Prostate gland (tissue), 2 donors: ENCODE results near the gene POLR3E. TPM values are rescaled to one million over a fixed set of nuclear protein-coding genes. Genes with fewer than 3 reads are reported as not detected.
"Not testable (repeated sequence)": the region's sequence is repeated elsewhere in the genome, so short reads cannot be mapped to it uniquely, and the experiment has no call there.

Source experiments
- DNase-seq: peaks from one replicate; pipeline ENCODE4 v3.0.0-alpha.2; 2019; ENCODE audit warnings: low spot score
- H3K27ac ChIP-seq, 2 donors: fragments of 200-600 bp; sonication (generic); 2 replicates each; pipeline ENCODE4 v1.5.1; 2017 to 2019
- H3K27me3 ChIP-seq: fragments of 200-600 bp; sonication (generic); replicated peaks from 2 replicates; pipeline ENCODE4 v1.5.1; 2019; ENCODE audit not compliant: insufficient read depth
- H3K36me3 ChIP-seq, 2 donors: fragments of 200-600 bp; sonication (generic); 1 replicate in 1 of 2; 2 replicates in 1 of 2; pipeline versions ENCODE4 v1.5.1 to v1.8.1; 2017 to 2019
- H3K4me1 ChIP-seq: fragments of 200-600 bp; sonication (generic); replicated peaks from 2 replicates; pipeline ENCODE4 v1.5.1; 2019
- H3K4me3 ChIP-seq, 2 donors: fragments of 200-600 bp; sonication (generic); 2 replicates each; pipeline ENCODE4 v1.5.1; 2017 to 2019
- H3K9me3 ChIP-seq: fragments of 200-600 bp; sonication (generic); 2 replicates; pipeline ENCODE4 v1.5.1; 2017
- POLR2A ChIP-seq: fragments of 450-650 bp; IDR thresholded peaks from one replicate; pipeline ENCODE4 v1.6.1; 2016; ENCODE audit warnings: antibody characterized with exemption, mild to moderate bottlenecking
- POLR2AphosphoS5 ChIP-seq: sonication (generic); formaldehyde crosslinking; IDR thresholded peaks from one replicate; pipeline ENCODE4 v1.6.1; 2017; ENCODE audit warnings: antibody characterized with exemption
- WGBS: methylation state at CpG from one replicate; pipeline ENCODE4 v1.1.5; 2018; 5-methylcytosine and 5-hydroxymethylcytosine counted together
- intact Hi-C: fragments of 100-400 bp; cut with DNase I; formaldehyde crosslinking; loops from one replicate; pipeline ENCODE4 v1.14.2; 2022
- total RNA-seq, 2 donors: library from RNA; depleted of rRNA; stranded (reverse); fragments of >200 nt; gene quantifications; one replicate each; pipeline ENCODE4 v1.1.0, GENCODE V29; 2016
- TF ChIP-seq, protein P1 (sequence below), 4 experiments: fragments of 200-600 bp in 2 of 4; fragments of 450-650 bp in 2 of 4; sonication (generic) in 2 of 4; IDR thresholded peaks; 1 replicate in 3 of 4; 2 replicates in 1 of 4; pipeline ENCODE4 v1.5.1; 2016 to 2019; ENCODE audit warnings: antibody characterized with exemption in 4 of 4, mild to moderate bottlenecking in 2 of 4, moderate library complexity in 2 of 4

The POLR3E gene
- total RNA-seq, 2 donors from 2014 or later, result 52.3 to 61.7 TPM

DNA sequence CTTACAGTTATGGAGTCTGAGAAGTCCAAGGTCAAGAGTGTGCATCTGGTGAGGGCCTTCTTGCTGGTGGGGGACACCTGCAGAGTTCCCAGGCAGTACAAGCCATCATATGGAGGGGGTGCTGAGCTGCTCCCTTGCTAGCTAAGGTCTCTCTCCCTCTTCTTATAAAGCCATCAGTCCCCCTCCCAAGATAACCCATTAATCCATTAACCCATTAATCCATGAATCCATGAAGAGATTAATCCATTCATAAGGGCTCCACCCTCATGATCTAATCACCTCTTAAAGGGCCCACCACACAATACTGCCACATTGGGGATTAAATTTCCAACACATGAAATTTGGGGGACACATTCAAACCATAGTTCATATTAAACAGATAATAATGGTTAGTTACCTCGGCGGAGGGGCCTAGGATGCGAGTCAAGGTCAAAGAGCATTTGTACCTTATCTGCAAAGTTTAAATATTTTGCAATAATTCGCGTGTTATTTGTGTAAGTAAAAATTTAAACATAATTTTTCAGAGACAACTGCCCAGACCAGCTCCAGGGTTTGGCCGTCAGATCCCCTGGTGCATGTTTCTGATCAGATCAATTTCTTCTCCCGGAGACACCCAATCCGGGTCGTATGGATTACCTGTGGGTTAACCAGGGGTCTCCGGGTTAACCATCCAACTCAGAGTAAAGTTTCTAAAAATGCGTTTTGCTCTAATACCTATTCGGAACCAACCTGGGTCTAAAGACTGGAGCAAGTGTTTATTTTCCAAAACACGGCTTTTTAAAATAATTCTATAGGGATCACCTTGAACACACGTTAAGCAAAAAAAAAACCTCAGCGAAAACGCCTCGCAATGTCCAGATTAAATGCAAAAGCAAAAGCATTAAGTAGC, 740 bp upstream of the POLR3E start:
- intact Hi-C loops, result loop anchor here (2.0 to 5.0 kb wide), 2 partner anchors 102 to 289 kb away; partner anchors contain the start of gene MOSMO
- peak overlapping the region; percentile 56 to 92 for H3K27ac ChIP-seq
- 2% methylated on average over 17 of the region's 17 CpGs for WGBS
- no peaks in the 10 kb centered on the region for H3K36me3 ChIP-seq
- no peak for DNase-seq
- H3K9me3 ChIP-seq, result no peaks in the 10 kb centered on the region
- peak overlapping the region; percentile 37 to 91 for H3K4me3 ChIP-seq
- H3K27me3 ChIP-seq, result no peaks in the 10 kb centered on the region
- peaks cover 5% of the 10 kb centered on the region for H3K4me1 ChIP-seq
- TF ChIP-seq, protein P1, sequence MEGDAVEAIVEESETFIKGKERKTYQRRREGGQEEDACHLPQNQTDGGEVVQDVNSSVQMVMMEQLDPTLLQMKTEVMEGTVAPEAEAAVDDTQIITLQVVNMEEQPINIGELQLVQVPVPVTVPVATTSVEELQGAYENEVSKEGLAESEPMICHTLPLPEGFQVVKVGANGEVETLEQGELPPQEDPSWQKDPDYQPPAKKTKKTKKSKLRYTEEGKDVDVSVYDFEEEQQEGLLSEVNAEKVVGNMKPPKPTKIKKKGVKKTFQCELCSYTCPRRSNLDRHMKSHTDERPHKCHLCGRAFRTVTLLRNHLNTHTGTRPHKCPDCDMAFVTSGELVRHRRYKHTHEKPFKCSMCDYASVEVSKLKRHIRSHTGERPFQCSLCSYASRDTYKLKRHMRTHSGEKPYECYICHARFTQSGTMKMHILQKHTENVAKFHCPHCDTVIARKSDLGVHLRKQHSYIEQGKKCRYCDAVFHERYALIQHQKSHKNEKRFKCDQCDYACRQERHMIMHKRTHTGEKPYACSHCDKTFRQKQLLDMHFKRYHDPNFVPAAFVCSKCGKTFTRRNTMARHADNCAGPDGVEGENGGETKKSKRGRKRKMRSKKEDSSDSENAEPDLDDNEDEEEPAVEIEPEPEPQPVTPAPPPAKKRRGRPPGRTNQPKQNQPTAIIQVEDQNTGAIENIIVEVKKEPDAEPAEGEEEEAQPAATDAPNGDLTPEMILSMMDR (IDR thresholded peaks at IDR 0.05), result no peak

DNA sequence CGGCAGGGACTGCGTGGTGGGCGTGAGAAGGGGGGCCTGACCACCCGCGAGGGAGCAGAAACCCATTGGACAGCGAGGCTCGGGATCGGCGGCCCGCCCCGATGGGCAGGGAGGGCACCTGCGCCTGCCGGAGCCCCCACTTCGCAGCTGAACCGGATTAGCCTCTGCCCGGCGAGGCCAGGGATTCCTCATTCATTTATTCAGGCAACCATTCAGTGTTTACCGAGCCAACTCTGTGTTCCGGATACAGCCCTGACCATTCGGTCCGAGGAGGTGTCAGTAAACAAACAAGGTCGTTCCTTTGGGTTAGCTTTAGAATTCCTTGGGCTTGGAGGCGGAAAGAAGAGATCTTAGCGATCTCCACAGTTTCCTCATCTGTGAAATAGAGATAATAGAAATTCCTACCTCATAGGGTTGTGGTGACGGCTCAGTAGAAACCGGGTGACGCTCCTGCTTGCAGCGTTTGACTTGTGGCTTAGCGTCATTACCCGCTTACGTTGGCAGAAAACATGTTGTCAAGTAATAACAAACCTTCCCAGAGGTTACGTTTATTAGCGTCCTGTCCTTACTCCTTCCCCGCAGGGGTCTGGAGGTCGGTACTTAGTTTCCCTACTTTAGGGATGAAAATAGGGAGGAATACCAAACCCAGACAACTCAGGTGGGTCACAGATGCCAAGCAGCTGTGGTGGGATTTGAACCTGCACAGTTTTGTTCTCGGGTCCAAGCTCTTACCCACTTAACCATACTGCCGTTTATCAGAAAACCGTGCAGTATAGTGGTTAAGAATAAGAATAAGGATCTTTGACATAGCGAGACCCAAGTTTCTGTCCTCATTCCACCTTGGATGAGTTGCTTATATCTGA, 893 bp downstream of the POLR3E start:
- peak overlapping the region; percentile 78 to 91 for H3K4me3 ChIP-seq
- TF ChIP-seq POLR2A, result no peak
- TF ChIP-seq, protein P1 (IDR thresholded peaks at IDR 0.05), result no peak
- no peaks in the 10 kb centered on the region for H3K9me3 ChIP-seq
- peaks cover 5% of the 10 kb centered on the region for H3K4me1 ChIP-seq
- intact Hi-C loops, result loop anchor here (2.0 to 5.0 kb wide), 2 partner anchors 103 to 291 kb away; partner anchors contain the start of gene MOSMO
- under 1% methylated on average over 36 of the region's 39 CpGs for WGBS
- peak overlapping the region; percentile 92 to 96 for H3K27ac ChIP-seq
- DNase-seq, result peak; percentile 51
- no peaks in the 10 kb centered on the region for H3K27me3 ChIP-seq
- H3K36me3 ChIP-seq, result no peaks in the 10 kb centered on the region

DNA sequence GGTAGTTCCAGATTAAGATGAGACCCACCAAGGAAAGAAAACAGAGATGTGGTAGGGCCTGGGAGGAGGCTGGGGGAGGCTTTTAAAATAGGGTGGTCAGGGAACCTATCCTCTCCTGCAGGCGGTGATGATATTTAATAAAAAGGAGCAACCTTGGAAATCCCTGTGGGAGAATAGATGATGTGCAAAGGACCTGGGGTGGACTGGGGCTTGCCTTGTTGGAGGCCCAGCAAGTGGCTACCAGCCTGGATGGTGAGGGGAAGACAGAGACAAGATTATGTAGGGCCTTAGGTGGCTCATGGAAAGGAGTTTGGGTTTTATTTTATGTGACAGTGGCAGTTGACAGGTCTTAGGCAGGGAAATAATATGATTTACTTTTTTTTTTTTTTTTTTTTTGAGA, 1.8 kb downstream of the POLR3E start:
- intact Hi-C loops, result loop anchor here (5.0 kb wide), 1 partner anchor 292 kb away; the partner anchor contains the start of gene MOSMO
- TF ChIP-seq POLR2AphosphoS5 (no peak), POLR2A (no peak)
- TF ChIP-seq, protein P1 (IDR thresholded peaks at IDR 0.05), result no peak
- Histone ChIP-seq H3K4me1 (peaks cover 5% of the 10 kb centered on the region), H3K27me3 (no peaks in the 10 kb centered on the region), H3K9me3 (no peaks in the 10 kb centered on the region), H3K4me3 (no peak overlapping the region), H3K36me3 (no peaks in the 10 kb centered on the region), H3K27ac (peak overlapping the region; percentile 92 to 96)
- no peak for DNase-seq
- 95% methylated on average over 1 of the region's 1 CpG for WGBS

DNA sequence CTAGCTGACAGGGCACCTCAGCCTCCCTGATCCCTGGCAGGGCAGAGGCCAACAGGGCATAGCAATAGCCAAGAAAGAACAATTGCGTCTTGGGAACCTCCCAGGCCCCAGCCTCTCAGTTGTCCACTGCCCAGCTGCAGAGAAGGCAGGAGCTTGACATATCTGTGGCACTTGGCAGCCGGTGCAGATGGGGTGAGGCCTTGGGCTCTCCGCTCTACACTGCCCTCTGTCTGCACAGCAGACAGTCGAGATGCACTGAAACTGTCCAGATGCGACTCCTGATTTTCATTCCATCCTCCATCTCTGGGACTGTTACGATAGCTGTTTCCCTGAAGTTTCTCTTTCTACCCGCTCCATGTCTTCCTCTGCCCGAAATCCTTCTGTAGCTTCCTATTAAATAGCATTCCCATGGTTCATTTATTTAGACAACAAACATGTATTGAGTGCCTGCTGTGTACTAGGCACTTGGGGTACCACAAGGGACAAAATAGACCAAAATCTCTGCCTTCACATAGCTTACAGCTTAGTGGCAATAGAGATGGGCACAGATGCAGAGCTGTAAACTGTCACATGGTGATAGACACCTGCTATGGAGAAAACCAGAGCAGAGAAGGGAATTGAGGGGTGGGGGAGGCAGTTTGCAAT, 3.3 kb downstream of the POLR3E start:
- Histone ChIP-seq H3K36me3 (no peaks in the 10 kb centered on the region), H3K27ac (no peak overlapping the region), H3K27me3 (no peaks in the 10 kb centered on the region), H3K4me3 (no peak overlapping the region), H3K9me3 (no peaks in the 10 kb centered on the region), H3K4me1 (peaks cover 5% of the 10 kb centered on the region)
- peak; percentile 46 for DNase-seq
- 50% methylated on average over 8 of the region's 8 CpGs for WGBS
- intact Hi-C loops, result no loop called here
- no peak for TF ChIP-seq POLR2A
- TF ChIP-seq, protein P1 (IDR thresholded peaks at IDR 0.05), result peak in 3 of 4 experiments; percentile 26 to 57 (median 50)
- no peak for TF ChIP-seq POLR2AphosphoS5

DNA sequence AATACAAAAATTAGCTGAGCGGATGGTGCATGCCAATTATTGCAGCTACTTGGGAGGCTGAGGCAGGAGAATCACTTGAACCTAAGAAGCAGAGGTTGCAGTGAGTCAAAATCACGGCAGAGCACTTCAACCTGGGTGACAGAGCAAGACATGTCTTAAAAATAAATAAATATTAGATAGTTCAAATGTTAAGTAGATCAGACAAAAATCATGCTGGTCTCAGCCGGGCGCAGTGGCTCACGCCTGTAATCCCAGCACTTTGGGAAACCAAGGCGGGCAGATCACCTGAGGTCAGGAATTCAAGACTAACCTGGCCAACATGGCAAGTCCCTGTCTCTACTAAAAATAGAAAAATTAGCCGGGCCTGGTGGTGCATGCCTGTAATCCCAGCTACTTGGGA, 4.2 kb downstream of the POLR3E start:
- H3K36me3 ChIP-seq, H3K4me3 ChIP-seq, H3K27ac ChIP-seq, H3K9me3 ChIP-seq, H3K27me3 ChIP-seq, intact Hi-C loops, DNase-seq, H3K4me1 ChIP-seq: not testable (repeated sequence)
- WGBS, result 96% methylated on average over 7 of the region's 7 CpGs
